ENCODE measurements around the gene BLID. TPM values are rescaled to one million over a fixed set of nuclear protein-coding genes. Genes with fewer than 3 reads are reported as not detected.

Gene BLID
- total RNA-seq, 1 donor from 2014 or later: 0.75 TPM

DNA sequence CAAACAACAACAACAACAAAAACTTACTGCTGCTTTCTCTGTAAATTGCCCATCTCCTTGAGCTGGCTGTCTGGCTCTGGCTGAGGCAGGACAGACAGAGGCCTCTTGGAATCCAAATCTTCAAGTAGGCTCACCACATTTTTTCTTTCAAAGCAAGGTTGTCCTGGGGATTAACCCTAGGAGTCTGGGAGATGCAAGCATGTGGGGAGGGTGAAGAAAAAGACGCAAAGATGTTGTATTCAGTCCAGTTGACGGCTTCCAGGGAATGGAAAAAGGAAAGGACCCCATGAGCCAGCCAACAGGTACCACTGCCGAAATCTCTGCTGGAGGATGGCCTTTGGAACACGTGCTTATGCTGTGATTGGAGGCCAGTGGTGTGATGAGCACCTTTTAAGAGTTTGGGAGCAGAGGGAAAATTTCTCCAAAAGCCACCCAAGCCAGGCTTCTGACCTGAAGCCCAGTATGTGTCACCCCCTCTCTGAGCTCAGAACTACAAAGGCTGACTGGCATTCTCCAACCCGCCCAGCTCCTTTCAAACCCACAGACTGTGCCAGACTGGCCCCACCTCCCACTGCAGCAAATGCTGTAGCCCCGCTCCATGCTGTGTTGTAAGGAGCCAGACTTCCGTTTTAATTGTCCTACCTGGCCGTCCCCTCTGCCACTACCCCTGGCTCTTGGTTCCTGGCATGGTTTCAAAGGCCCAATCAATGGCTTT lies 10.8 kb downstream of the BLID start:
- no peak for DNase-seq (ENCODE audit: low spot score)

DNA sequence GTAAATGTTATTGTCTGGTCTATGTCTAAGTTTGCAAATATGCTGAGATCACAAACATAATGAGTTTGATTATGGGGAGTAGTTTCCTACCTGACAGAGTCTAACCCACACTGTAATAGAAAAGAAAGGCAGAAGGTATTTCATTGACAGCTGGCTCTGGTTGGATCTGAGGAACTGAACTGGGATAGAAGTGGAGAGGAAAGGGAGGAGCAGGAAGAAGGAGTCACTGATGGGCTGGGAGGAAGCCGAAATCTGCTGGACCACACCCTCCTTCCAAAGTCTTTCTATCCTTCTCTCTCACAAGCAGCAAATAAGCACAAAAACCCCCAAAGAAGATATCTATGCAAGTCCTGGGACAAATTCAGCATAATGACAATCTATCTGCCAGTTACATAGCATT lies 11.7 kb downstream of the BLID start:
- no peak for DNase-seq (ENCODE audit: low spot score)

DNA sequence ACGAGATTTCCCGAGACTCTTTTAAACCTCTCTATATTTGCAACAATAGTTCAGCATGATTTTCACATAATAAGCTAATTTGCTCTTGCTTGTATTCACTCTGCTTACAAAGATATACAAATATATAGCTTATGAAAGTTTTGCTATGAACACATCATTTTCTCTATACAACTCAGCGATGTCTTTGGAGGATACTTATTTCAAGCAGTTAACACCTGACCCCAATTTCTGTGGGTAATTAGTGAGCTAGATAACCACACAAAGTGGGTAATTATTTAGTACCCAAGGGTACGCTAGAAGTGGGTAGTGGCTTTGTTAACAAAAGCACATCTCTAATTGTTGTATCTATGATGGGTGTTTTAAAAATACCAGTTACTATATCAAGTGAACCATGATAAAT lies 12.3 kb downstream of the BLID start:
- no peak for DNase-seq (ENCODE audit: low spot score)

DNA sequence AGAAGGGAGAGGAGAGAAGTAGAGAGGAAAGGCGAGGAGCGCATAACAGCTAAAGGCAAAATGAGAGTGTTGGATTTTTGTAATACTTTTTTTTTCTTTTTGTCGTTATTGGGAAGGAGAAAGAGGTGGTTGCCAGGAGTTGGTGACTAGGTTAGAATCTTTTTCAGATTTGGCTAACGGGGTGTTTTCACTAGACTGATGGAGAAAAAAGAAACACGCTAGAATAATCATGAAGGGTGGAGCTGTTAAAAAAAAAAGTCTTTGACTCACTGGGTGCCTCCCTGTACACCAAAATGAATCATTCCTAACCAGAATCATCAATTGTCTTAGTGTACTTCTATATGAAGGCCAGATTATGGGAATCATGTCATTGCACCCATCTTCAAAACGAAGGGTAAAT lies 12.7 kb downstream of the BLID start:
- DNase-seq (ENCODE audit: low spot score): no peak

DNA sequence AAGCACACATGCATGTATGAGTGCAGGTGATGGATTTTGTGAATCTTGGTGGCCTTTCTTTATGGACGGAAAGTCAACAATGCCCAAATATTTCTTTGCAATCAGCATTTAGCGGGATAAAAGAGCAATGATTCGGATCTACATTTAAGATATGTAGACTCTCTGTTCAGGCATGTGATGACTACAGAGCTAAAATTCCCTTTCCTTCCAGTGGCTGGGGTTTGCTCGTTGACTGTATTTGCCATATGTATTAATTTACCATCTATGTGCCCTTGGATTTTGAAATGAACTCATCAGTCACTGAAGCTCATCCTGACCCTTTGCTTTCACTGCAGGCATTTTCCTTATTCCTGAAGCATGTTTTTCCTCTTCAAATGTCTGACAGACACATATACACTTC lies 13.6 kb downstream of the BLID start:
- DNase-seq (ENCODE audit: low spot score): no peak

DNA sequence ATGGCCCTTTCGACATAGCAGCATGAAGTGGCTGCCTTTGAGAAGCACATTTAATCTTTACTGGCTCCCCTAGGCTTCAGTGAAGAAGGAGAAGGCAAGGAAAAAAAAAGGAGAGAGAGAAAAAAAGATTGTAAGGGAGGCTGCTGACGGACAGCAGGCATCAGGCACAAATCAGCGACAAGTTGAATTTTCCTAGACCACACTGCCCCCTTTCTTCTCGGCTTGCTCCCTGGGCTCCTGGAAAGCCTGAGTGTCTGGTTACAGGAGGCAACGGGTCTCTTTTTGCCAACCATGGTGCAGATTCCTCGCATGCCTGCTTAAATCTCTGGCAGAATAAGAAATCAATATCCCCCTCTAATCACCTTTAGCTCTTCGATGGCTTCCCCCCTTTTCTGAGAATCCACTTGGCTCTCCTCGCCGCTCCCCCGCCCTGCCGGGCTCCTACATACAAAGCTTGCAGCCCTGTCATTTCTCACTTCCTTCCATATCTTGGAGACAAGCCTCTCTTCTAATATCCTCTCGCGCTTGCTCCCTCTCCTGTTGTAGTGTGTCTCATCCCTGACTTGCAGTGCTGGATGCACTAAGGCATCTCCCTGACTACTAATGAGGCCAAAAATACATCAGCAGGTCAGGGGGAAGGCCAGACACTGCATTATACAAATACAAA lies 14.3 kb downstream of the BLID start:
- peak; percentile 53 for DNase-seq (ENCODE audit: low spot score)

DNA sequence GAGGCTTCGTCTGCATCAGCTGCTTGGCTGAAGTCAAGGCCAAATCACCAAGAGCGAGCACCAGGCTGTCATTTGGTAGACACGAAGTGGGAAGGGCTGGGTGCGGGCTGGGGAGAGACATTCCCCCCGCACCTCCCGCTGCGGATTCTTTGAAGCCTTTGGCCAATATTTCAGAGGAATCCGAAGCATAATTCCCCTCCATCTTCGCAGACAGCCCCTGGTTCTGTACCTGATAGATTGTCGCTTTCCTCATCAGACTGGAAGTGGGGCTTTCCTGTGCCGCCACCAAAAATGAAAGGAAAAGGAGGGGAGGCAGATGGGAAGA lies 15.3 kb downstream of the BLID start:
- DNase-seq (ENCODE audit: low spot score): peak; percentile 16

DNA sequence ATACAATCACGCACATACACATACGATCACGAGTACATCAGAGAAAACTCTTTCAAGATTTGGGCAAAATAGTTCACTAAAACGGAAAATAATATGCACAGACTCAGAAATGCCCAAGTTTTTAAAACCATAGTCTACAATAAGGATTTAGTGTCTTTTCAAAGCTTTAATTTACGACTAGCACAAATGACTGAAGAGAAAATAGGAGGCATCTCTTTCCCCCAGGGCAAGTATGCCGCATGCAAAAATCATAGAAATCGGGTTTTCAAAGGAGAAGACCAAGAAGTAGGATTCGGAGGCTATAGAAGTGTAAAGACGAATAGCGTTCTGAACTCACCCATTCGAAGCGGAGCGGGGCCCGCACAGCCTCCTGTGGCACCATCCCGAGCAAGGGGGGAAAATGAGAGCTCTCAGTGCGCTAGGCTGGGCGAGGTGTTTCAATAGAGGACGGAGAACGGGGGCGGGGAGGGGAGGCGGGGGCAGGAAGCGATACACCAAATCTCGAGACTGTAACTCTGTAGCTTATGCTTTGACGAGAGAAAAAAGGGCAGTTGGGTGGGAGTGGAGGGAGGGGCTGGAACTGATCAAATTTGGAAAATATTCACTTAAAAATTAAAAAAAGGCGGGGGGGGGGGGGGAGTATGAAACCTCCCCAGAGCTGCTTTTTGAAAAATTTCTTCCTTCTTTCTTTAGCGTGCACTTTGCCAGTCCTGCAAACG lies 15.8 kb downstream of the BLID start:
- DNase-seq (ENCODE audit: low spot score): peak; percentile 28

DNA sequence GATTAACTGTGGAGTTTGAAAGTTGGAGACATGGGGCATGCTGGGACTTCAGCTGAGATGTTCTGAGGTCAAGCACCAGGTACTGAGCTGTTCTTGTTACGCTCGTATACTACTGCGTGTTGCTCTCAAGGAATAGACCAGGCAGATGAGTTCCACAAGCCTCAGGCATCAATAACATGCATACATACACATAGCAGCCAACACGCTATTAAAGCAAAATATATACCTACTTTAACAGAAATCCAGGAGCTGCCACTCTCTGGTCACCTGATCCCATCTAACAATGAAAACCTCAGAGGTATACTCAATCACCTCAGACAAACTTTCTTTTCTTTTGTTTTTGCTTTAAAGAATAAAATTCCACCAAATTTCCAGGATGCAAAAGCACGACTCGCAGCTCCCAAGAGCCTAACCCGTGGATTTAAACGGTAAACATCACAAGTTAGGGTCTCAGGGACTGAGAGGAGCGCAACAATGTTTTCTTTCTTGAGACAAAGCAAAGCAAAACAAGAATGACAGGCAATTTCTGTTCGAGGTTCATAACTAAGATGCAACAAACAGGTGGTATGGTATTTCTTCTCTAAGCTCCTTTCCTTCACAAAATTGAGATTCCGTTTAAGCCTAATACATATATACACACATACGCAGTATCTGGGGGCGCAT lies 16.5 kb downstream of the BLID start:
- DNase-seq (ENCODE audit: low spot score): no peak

DNA sequence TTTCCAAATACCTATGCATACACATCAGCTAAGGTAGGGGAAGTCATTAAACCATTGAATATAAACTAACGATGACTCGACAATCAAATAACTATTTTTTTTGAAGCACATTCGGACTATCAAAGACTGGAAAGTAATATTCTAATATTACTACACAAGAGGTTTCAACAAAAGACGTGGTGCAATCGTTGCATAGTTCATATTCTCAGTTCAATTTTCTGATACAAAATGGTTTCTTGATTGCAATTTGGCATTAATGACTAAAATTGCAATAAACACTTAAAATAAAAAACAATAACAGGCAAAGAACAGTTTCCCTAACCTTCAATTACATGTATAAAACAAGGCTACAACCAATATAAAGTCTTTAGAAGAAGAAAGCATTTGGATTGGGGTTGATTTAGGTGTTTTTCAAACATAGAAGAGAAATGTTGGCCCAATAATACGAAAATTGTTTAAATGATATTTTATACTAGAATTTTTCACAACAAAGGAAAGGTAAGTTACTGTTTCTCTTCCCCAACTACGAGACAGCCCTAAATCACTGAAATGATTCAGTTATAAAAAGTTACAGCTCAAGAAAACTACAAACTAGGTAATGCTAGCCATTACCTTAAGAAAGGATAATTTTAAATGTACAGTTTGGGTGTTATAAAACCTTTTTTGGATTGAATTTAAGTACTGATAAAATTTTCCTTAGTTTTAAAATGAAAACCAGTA lies 17.6 kb downstream of the BLID start:
- DNase-seq (ENCODE audit: low spot score): no peak

DNA sequence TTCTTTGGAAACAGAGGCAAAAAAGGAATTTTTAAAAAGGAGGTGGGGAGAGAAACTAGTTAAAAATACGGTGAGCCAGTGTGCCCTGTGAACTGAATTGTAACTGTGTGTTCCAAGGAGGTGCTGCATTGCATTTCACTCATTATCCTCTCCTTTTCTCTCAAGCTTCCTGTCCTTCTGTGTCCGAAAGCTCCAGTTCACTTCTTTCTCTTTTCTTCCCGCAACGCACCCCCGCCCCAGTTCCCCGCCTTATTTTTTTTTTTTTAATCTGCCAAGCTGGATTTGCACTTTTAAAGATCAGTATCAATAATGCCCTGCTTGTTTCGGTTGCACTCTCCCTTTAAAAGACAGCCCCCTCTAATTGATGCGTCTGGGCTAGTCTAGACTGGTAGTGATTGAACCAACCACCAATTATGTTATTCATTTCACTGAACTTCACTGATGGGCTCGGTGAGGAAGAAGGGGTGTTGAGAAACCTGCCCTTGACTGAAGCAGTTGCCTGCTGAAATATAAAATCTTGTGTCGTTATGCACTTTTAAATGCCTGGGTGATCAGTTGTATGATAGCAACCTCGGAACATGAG lies 18.5 kb downstream of the BLID start:
- no peak for DNase-seq (ENCODE audit: low spot score)

DNA sequence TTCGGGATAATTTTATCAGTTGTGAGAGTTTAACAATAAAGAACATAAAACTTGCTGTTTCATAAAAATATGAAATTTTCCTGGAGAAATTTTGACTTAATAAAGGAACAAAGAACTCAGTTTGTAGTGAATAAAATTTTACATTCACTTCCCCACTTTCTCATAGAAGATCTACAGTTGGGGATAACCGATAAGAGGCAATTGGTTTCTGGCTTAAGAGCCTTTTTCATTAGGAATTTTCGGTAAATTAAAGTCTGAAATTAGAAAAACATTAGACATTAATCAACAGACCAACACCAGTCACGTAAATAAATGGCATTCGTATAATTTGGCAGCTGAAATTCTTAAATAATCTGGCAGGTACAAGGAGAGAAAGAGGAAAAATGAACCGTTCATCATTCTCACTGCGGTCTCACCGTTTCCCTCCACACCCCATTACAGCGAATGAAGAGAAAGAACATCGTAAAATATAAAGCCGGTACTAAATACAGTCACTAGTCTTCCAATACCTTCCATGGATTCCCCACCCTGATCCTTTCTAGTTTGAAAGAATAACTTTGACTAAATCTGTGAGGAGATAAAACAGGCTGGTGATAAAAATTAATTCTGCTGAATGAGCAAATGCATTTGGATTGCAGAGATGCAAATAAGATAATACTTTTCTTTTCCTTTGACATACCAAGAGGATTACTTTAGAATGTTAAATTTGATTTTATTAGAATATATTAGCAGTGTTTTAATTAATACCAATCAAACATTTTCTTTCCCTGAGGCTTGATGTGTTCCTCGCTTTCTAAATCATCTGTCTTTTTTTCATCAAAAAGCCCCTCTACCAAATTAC lies 19.5 kb downstream of the BLID start:
- DNase-seq (ENCODE audit: low spot score): no peak

DNA sequence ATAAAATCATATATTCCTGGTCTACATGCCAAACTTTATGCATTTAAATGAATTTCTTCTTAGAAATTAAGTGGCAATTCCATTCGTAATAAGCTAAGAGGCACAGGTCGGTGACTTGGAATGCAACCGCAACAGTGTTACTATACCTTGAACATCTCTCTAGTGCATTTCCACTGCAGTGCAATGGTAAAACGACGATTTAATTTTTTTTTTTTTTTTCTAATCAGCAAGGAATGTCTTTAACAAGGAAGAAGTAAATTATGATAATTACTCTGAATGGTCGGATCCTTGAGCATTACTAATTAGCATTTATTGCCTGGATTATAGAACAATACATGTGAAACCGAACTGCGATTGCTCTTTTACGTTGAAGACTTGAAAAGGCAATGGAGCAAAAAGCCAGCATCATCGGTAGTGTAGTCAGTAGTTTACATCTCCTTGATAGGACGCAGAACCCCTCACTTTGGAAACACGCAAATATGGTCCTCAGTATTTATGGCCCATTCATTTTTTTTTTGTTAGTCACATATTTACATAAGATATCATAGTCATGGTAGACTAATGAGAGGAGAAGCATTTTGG lies 20.2 kb downstream of the BLID start:
- DNase-seq (ENCODE audit: low spot score): no peak

DNA sequence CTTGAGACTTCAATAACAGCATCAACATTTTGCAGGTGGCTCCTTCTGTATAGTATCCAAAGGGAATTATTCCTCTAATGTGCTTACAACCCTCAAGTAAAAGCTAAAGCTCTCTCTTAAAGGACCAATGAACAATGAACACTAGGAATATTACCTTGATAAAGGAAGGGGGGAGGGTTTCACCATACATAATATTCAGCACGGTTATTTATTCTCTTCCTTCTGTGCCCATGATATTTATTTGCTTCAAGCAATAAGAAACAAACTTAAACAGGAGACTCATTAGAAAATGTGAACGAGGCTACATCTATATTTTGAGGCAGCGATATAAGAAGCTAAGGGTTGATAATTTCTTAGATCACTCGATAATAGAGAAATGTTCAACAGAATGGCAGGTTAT lies 21.2 kb downstream of the BLID start:
- DNase-seq (ENCODE audit: low spot score): no peak

DNA sequence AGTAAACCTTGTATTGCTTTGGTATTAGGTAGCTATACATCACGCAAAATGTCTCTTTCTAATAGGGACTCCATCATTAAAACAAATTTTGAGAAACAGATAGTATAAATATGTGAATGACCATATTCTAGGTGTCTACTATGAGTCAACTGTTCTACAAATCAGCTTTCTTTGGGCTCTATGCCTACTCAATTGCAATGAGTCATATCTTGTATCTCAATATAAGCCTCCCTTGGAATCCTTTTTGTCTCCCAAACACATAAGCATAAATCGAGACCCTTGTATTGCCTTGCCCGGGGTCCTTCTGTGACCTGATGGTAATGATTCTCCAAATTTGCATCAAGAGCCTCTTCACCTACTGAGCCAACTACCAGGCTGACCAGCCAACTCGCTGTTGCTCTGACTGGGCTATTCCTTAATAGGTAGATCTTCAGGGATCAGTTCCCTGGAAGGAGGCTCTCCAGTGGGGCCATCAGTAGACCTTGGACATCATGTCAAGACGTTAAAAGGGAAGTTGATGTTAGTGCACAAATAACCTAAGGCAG lies 22.2 kb downstream of the BLID start:
- DNase-seq (ENCODE audit: low spot score): no peak

DNA sequence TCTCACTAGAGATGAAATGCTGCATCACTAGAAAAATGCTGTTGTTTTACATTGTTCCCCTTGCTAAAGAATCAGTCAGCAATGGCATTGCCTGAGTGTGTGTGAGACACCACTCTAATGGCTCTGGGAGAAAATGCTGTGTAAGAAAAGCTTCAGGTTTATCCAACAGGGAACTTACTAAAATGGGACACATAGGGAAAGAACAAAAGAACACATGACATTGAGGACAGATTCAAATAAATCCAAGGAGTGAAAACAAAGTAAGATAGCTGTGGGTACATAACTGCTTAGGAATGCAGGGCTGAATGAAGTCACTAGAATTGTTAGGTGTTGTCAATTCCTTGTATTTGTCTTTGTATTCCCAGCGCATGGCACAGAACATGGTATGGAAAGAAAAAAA lies 24.2 kb downstream of the BLID start:
- DNase-seq (ENCODE audit: low spot score): no peak

DNA sequence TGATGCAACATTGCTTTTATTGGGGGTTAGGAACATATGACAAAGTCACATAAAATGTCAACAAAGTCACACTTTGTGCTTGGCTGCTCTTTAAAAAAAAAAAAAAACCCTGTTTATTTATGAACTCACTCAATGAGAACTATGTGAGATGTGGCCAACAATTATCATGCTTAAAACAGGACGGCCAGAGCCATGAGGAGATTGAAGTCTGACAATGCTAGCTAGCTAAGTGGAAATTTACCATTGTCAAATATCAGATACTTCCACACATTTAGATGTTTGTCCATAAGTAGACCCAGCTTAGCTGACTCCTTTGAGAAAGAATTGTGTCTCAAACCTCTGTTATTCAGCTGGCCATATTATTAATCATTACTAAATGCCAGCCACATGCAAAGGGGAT lies 26.9 kb downstream of the BLID start:
- no peak for DNase-seq (ENCODE audit: low spot score)

DNA sequence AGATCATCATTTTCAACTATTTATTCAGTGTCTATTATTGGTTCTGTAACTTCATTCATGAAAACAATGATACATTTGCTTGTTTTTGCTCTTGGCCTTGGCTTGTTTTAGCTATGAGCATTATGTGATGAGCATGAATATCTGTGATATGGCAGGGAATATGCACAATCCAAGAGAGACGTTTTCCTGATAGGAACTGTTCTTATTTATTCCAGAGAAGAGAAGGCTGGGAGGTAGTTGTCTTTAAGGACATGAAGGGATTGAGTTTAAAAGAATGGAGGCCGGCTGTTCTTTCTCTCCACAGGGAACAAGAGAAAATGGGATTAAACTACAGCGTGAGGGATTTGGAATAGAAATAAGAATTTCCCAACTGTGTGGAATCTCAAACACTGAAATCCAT lies 30.3 kb downstream of the BLID start:
- no peak for DNase-seq (ENCODE audit: low spot score)

DNA sequence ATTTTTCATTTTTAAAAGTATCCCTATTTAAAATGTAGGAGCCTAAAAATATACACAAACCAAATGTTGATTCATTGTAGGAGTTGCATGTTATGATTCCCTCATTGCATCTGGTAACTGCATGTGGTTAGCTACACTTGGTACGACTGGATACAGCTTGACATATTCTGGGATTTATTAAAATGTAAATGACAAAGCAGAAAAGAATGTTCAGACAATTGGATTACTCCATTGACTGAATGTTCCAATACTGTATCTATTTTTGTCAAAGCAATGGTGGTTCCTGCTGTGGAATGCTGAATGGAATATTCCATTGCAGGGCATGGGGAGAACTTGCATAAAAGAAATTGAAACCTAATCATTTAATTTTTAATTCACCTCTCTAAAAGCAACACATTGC lies 30.8 kb downstream of the BLID start:
- no peak for DNase-seq (ENCODE audit: low spot score)

DNA sequence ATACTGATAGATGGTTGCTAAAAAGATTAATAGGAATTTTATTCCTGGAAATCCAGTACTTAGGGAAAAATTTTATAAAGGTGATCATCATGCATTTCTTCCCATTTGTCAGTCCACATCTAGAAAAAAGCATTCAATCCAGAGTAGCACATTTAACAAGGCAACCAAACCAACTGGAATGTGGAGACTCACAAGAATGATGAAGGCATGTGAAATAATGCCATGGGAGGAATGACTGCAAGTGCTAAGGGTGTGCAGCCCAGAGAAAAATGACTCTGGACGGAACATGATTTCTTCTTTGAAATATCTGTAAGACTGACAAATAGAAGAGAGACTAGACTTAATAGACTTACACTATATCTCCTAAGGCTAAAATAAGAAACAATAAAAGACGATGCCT lies 33.8 kb downstream of the BLID start:
- DNase-seq (ENCODE audit: low spot score): no peak
